CD14-positive monocyte (primary cell): Measurements from ENCODE around the gene SEPTIN10. TPM values are rescaled to one million over a fixed set of nuclear protein-coding genes. Genes with fewer than 3 reads are reported as not detected.

ENCODE experiments used
- DNase-seq, 3 donors: peaks; one replicate each; pipeline ENCODE4 v3.0.0-alpha.2; 2011 to 2022
- H2AFZ ChIP-seq: 2 replicates; pipeline ENCODE4 v1.6.0; 2012; ENCODE audit warnings: mild to moderate bottlenecking, low read depth, low read length, inconsistent platforms; ENCODE audit not compliant: insufficient read depth, poor library complexity, severe bottlenecking
- H3K27ac ChIP-seq, 2 donors: 1 replicate in 1 of 2; 2 replicates in 1 of 2; pipeline ENCODE4 v1.5.1; 2012 to 2013; ENCODE audit warnings: low read length in 2 of 2, control low read depth in 1 of 2, inconsistent platforms in 1 of 2, low read depth in 1 of 2, mild to moderate bottlenecking in 1 of 2
- H3K27me3 ChIP-seq, 2 donors: one replicate each; pipeline versions ENCODE4 v1.6.0 to v1.6.1; 2011 to 2013; ENCODE audit warnings: low read length in 2 of 2; ENCODE audit not compliant: control insufficient read depth in 2 of 2, insufficient read depth in 2 of 2
- H3K36me3 ChIP-seq, 2 donors: replicated peaks in 1 of 2; 1 replicate in 1 of 2; 2 replicates in 1 of 2; pipeline versions ENCODE4 v1.5.1 to v1.6.1; 2012 to 2013; ENCODE audit warnings: low read length in 2 of 2, control low read depth in 1 of 2, inconsistent platforms in 1 of 2, mild to moderate bottlenecking in 1 of 2; ENCODE audit not compliant: insufficient read depth in 2 of 2, control insufficient read depth in 1 of 2
- H3K4me1 ChIP-seq, 2 donors: 1 replicate in 1 of 2; 2 replicates in 1 of 2; pipeline versions ENCODE4 v1.5.1 to v1.6.1; 2012 to 2013; ENCODE audit warnings: low read length in 2 of 2, control low read depth in 1 of 2, inconsistent platforms in 1 of 2, mild to moderate bottlenecking in 1 of 2, moderate library complexity in 1 of 2; ENCODE audit not compliant: insufficient read depth in 2 of 2, control insufficient read depth in 1 of 2
- H3K4me2 ChIP-seq: replicated peaks from 2 replicates; pipeline ENCODE3; 2012; ENCODE audit warnings: low read length, moderate library complexity, mild to moderate bottlenecking; ENCODE audit not compliant: poor library complexity, severe bottlenecking; ENCODE audit errors: extremely low read depth
- H3K4me3 ChIP-seq, 3 experiments: fragments of 200-600 bp in 1 of 3; sonication (generic) in 1 of 3; replicated peaks in 1 of 3; 1 replicate in 2 of 3; 2 replicates in 1 of 3; pipeline ENCODE4 v1.5.1; 2011 to 2013; ENCODE audit warnings: low read length in 3 of 3, mild to moderate bottlenecking in 3 of 3, control low read depth in 2 of 3, low read depth in 2 of 3, inconsistent platforms in 1 of 3, moderate library complexity in 1 of 3
- H3K79me2 ChIP-seq: 2 replicates; pipeline ENCODE4 v1.6.0; 2012; ENCODE audit warnings: mild to moderate bottlenecking, control low read depth, inconsistent platforms, low read length, moderate library complexity; ENCODE audit not compliant: insufficient read depth
- H3K9ac ChIP-seq: 2 replicates; pipeline ENCODE4 v1.6.0; 2017; ENCODE audit warnings: low read length, mild to moderate bottlenecking; ENCODE audit not compliant: insufficient read depth, poor library complexity, severe bottlenecking
- H3K9me3 ChIP-seq, 2 donors: replicated peaks in 1 of 2; 1 replicate in 1 of 2; 2 replicates in 1 of 2; pipeline versions ENCODE4 v1.5.1 to v1.6.1; 2012 to 2013; ENCODE audit warnings: low read length in 2 of 2, control low read depth in 1 of 2; ENCODE audit not compliant: control insufficient read depth in 1 of 2, insufficient read depth in 1 of 2
- H4K20me1 ChIP-seq: 2 replicates; pipeline ENCODE4 v1.6.0; 2012; ENCODE audit warnings: mild to moderate bottlenecking, low read length, control low read depth, moderate library complexity; ENCODE audit not compliant: insufficient read depth
- H3K27ac Mint-ChIP-seq, 7 donors: one replicate each; pipeline ENCODE4 v1.8.0; 2020; ENCODE audit warnings: mild to moderate bottlenecking in 7 of 7, mixed read lengths in 7 of 7, moderate library complexity in 6 of 7, inconsistent platforms in 2 of 7
- H3K27me3 Mint-ChIP-seq, 3 donors: one replicate each; pipeline ENCODE4 v1.8.0; 2021 to 2022; ENCODE audit warnings: low read depth in 3 of 3, mild to moderate bottlenecking in 3 of 3, mixed read lengths in 3 of 3, moderate library complexity in 3 of 3, inconsistent platforms in 1 of 3
- H3K36me3 Mint-ChIP-seq, 2 donors: one replicate each; pipeline ENCODE4 v1.8.0; 2020; ENCODE audit warnings: mixed read lengths in 2 of 2, inconsistent platforms in 1 of 2, mild to moderate bottlenecking in 1 of 2
- H3K4me1 Mint-ChIP-seq: one replicate; pipeline ENCODE4 v1.8.0; 2020; ENCODE audit warnings: mild to moderate bottlenecking, mixed read lengths
- H3K4me3 Mint-ChIP-seq, 2 donors: one replicate each; pipeline ENCODE4 v1.8.0; 2020; ENCODE audit warnings: mild to moderate bottlenecking in 2 of 2, mixed read lengths in 2 of 2, moderate library complexity in 1 of 2
- H3K9me3 Mint-ChIP-seq, 7 donors: one replicate each; pipeline ENCODE4 v1.8.0; 2020 to 2022; ENCODE audit warnings: mixed read lengths in 7 of 7, mild to moderate bottlenecking in 6 of 7, moderate library complexity in 6 of 7, inconsistent platforms in 2 of 7
- CTCF ChIP-seq: fragments of 200-600 bp; IDR thresholded peaks from one replicate; pipeline ENCODE4 v1.8.0; 2022; ENCODE audit warnings: antibody characterized with exemption, mild to moderate bottlenecking
- WGBS: methylation state at CpG from one replicate; pipeline ENCODE4 v1.1.5; 2013; ENCODE audit warnings: missing lambda C conversion rate; ENCODE audit not compliant: insufficient coverage; 5-methylcytosine and 5-hydroxymethylcytosine counted together
- intact Hi-C, 2 donors: fragments of 100-400 bp; cut with micrococcal nuclease; formaldehyde crosslinking; loops; one replicate each; pipeline versions ENCODE4 v1.15.0 to v1.15.1; 2023
- polyA plus RNA-seq, 3 donors: library from polyadenylated mRNA; depleted of rRNA in 1 of 3; unstranded in 2 of 3; stranded (reverse) in 1 of 3; fragments of 300-500 nt in 2 of 3; fragments of >200 nt in 1 of 3; fragmentation: Illumina TruSeq in 2 of 3; gene quantifications; 1 replicate in 2 of 3; 2 replicates in 1 of 3; pipeline ENCODE4 v1.2.3, GENCODE V29; 2012 to 2021

Gene SEPTIN10
- polyA plus RNA-seq, 3 donors: 4.2 to 6.8 (median 4.4) TPM

- H3K79me2 ChIP-seq: no peaks in the 10 kb centered on the region
- H3K9me3 Mint-ChIP-seq: peaks cover 0 to 1% (median 0%) of the 10 kb centered on the region in 7 donors
- H3K4me2 ChIP-seq: no peak overlapping the region
- peak; percentile 93 for TF ChIP-seq CTCF
- no peaks in the 10 kb centered on the region for H3K4me1 ChIP-seq
- H3K36me3 Mint-ChIP-seq: no peaks in the 10 kb centered on the region
- WGBS: 57% methylated on average over 10 of the region's 19 CpGs
- H3K36me3 ChIP-seq: no peaks in the 10 kb centered on the region
- peak; percentile 57 to 64 (median 61) for DNase-seq
- no peak overlapping the region for H3K4me3 Mint-ChIP-seq
- peaks cover 2% of the 10 kb centered on the region for H3K4me1 Mint-ChIP-seq
- intact Hi-C loops: loop anchor here (1.0 to 5.0 kb wide), 3 partner anchors 382 to 653 kb away; partner anchors contain the start of gene SH3RF3 (in 1 of the 2)
- H3K9me3 ChIP-seq: no peaks in the 10 kb centered on the region
- no peak overlapping the region for H3K27ac ChIP-seq
- peak overlapping the region in 1 of 7 donors; percentile 51 for H3K27ac Mint-ChIP-seq
- H3K27me3 Mint-ChIP-seq: peaks cover 2 to 6% (median 3%) of the 10 kb centered on the region in 3 donors
- no peaks in the 10 kb centered on the region for H4K20me1 ChIP-seq
- H2AFZ ChIP-seq: no peak overlapping the region
- H3K9ac ChIP-seq: no peak overlapping the region
- H3K4me3 ChIP-seq: no peak overlapping the region
- H3K27me3 ChIP-seq: no peaks in the 10 kb centered on the region
These were observed 103.4 kb downstream of the SEPTIN10 start for GRCh38 chr2:109510136-109511028.

- WGBS: 86% methylated on average over 7 of the region's 8 CpGs
- peaks cover 2% of the 10 kb centered on the region for H3K4me1 Mint-ChIP-seq
- Histone ChIP-seq H3K4me2 (no peak overlapping the region), H3K79me2 (no peaks in the 10 kb centered on the region), H3K9me3 (no peaks in the 10 kb centered on the region), H3K9ac (no peak overlapping the region), H3K27me3 (no peaks in the 10 kb centered on the region), H3K27ac (no peak overlapping the region), H2AFZ (no peak overlapping the region), H4K20me1 (no peaks in the 10 kb centered on the region), H3K4me1 (no peaks in the 10 kb centered on the region), H3K4me3 (no peak overlapping the region), H3K36me3 (no peaks in the 10 kb centered on the region)
- H3K9me3 Mint-ChIP-seq: peaks cover 0 to 1% (median 0%) of the 10 kb centered on the region in 7 donors
- no peak for DNase-seq
- intact Hi-C loops: loop anchor here in 1 of 2 donors (10.0 kb wide), 1 partner anchor 584 kb away; no protein-coding TSS in a partner anchor
- H3K27ac Mint-ChIP-seq: no peak overlapping the region
- H3K4me3 Mint-ChIP-seq: no peak overlapping the region
- H3K27me3 Mint-ChIP-seq: peaks cover 2 to 9% (median 3%) of the 10 kb centered on the region in 3 donors
- no peak for TF ChIP-seq CTCF
- H3K36me3 Mint-ChIP-seq: no peaks in the 10 kb centered on the region
These were observed 105.2 kb downstream of the SEPTIN10 start for GRCh38 chr2:109508556-109508955.
